Lung microvascular endothelial cell (primary cell): ENCODE measurements around the gene FRS2. TPM values are rescaled to one million over a fixed set of nuclear protein-coding genes. Genes with fewer than 3 reads are reported as not detected.

Experiments
- DNase-seq, 2 donors: peaks; one replicate each; pipeline versions ENCODE4 v3.0.0 to v3.0.0-alpha.2; 2010; ENCODE audit warnings: low read depth in 2 of 2
- total RNA-seq: library from RNA; depleted of rRNA; stranded (reverse); fragments of >200 nt; gene quantifications from 2 replicates; pipeline ENCODE4 v1.2.1, GENCODE V29; 2014

The FRS2 gene
- total RNA-seq, 1 donor from 2014 or later, result 22.4 TPM

- DNase-seq, result peak in 1 of 2 donors; percentile 38
These were observed 57.5 kb downstream of the FRS2 start for GRCh38 chr12:69527506-69528272.

- DNase-seq, result no peak
These were observed 58.8 kb downstream of the FRS2 start for GRCh38 chr12:69529021-69529420.

GRCh38 chr12:69533844-69534243, 63.7 kb downstream of the FRS2 start:
- DNase-seq, result no peak

GRCh38 chr12:69534389-69534822, 64.2 kb downstream of the FRS2 start:
- peak; percentile 84 to 94 for DNase-seq

GRCh38 chr12:69540987-69541386, 70.8 kb downstream of the FRS2 start:
- no peak for DNase-seq

GRCh38 chr12:69544087-69544486, 73.9 kb downstream of the FRS2 start:
- DNase-seq, result no peak

GRCh38 chr12:69545081-69545480, 74.9 kb downstream of the FRS2 start:
- DNase-seq, result no peak

- DNase-seq, result no peak
These were observed 76.7 kb downstream of the FRS2 start for GRCh38 chr12:69546693-69547438.

GRCh38 chr12:69548687-69549086, 78.5 kb downstream of the FRS2 start:
- no peak for DNase-seq

GRCh38 chr12:69550569-69551350, 80.6 kb downstream of the FRS2 start:
- no peak for DNase-seq

- DNase-seq, result peak; percentile 37 to 78
These were observed 83.5 kb downstream of the FRS2 start for GRCh38 chr12:69553628-69554248.

GRCh38 chr12:69555461-69555860, 85.3 kb downstream of the FRS2 start:
- DNase-seq, result no peak

GRCh38 chr12:69556383-69556782, 86.2 kb downstream of the FRS2 start:
- no peak for DNase-seq

GRCh38 chr12:69563166-69563762, 93.1 kb downstream of the FRS2 start:
- DNase-seq, result no peak

- DNase-seq, result no peak
These were observed 96.4 kb downstream of the FRS2 start for GRCh38 chr12:69566603-69567002.

GRCh38 chr12:69569236-69569635, 99.0 kb downstream of the FRS2 start:
- no peak for DNase-seq

GRCh38 chr12:69570000-69570516, 99.9 kb downstream of the FRS2 start:
- no peak for DNase-seq

GRCh38 chr12:69570545-69571399, 100.6 kb downstream of the FRS2 start:
- DNase-seq, result peak; percentile 75 to 83

GRCh38 chr12:69575346-69575745, 105.2 kb downstream of the FRS2 start:
- DNase-seq, result no peak

GRCh38 chr12:69578283-69578682, 108.1 kb downstream of the FRS2 start:
- no peak for DNase-seq
